ENCODE measurements around the gene FAM117A.

Gene FAM117A

GRCh38 chr17:49707608-49708514 is 56.1 kb downstream of the FAM117A start, which contains the start of gene SLC35B1:
Gene SLC35B1 (minus strand): TSS chr17:49707964. CDS start chr17:49707833, 131 bp downstream.
- peak; percentile 98 for DNase-seq (ENCODE audit: low read depth in 3 of 3)

DNA sequence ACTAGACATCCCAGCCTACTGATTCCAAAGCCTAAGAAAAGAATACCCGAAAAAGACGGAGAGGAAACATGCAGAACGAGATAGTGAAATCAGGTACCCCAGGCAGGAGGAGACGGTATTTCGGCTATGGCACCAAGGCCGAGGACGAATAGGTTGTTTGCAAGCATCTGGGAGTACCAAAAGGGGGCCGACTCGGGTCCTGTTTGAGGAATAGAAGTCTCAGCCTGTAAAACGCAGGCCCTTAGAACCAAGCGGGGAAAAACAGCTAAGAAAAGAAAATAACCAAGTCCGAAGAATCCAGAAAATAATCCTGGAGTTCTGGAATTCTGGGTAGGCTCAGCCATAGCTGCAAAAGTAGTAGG is 56.7 kb downstream of the FAM117A start:
- DNase-seq (ENCODE audit: low read depth in 3 of 3), result no peak

GRCh38 chr17:49705254-49705653 is 58.7 kb downstream of the FAM117A start:
- DNase-seq (ENCODE audit: low read depth in 3 of 3), result no peak

DNA sequence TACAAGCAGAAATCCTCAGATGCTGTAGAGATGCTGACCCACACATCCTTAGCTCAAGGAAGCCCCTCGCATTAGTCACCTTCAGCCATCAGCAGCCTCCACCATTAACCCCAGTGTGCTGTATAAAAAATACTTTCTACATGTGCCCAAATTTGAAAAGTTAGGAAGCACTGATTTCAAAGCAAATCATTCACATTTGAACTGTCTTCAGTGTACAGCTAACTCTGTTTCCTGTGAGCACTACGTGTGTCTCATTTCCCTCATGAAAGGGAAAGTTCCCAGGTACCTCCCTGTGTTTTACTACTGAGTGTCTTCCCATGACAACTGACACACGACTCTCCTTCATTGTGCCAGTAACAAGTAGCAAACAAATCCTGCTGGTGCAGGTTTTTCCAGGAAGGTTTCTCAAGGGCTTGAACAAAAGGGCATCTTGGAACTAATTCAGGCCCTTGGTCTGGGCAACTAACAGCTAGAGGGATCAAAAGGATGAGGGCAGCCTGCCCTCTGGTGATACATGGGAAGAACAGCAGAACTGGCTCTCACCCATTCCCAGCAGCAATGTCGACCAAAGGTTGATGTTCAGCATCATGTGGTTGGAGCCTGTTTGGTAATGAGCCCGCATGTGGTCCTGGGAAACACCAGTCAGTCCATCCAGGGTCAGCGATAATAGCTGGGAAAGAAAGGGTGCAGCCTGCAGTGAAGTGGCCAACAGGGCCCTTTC is 60.2 kb downstream of the FAM117A start:
- no peak for DNase-seq (ENCODE audit: low read depth in 3 of 3)

DNA sequence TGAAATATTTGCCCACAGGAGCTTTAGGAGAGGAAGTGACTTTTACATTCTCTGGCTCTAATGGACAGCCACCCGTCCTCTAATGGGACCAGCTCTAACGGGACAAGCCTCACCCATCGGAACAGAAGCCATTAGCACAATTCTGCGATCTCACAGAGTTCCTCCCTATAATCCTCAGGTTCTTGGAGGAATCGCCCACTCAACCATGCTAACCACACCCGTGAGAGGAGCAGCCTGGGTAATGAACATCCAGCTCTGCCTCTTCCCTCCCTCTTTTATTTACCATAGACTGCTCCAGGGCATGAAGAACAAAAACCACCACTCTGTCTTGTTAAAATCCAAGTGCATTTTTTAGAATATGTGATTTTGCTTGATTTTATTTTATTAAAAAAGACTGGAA is 63.0 kb downstream of the FAM117A start:
- DNase-seq (ENCODE audit: low read depth in 3 of 3), result no peak

GRCh38 chr17:49699966-49700575 is 63.9 kb downstream of the FAM117A start:
- DNase-seq (ENCODE audit: low read depth in 3 of 3), result no peak

GRCh38 chr17:49698005-49698404 is 65.9 kb downstream of the FAM117A start:
- DNase-seq (ENCODE audit: low read depth in 3 of 3), result no peak

DNA sequence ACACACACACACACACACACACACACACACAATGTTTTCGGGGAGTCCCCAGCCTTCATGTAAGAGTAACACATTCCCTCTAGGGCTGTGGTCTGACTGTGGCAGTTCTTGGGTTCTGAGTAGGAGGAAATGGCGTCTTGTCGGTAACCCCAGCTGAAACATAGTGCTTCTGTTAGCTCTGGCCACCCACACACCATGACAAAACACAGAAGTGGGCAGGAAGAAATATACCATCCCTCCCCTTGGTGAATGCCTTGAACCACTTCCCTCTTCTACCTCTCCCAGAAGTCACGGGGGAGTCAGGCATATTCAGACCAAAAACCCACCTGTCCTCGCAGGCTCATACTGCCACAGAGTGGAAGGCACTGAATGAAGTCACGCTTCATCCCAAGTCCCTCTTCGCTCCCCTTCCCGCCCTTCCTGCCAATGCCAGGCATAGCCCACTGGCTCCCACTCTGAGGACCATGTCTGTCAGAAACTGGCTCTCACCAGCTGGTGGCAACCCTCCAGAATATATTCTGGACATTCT is 67.6 kb downstream of the FAM117A start:
- DNase-seq (ENCODE audit: low read depth in 3 of 3), result peak; percentile 52 to 70 (median 68)

DNA sequence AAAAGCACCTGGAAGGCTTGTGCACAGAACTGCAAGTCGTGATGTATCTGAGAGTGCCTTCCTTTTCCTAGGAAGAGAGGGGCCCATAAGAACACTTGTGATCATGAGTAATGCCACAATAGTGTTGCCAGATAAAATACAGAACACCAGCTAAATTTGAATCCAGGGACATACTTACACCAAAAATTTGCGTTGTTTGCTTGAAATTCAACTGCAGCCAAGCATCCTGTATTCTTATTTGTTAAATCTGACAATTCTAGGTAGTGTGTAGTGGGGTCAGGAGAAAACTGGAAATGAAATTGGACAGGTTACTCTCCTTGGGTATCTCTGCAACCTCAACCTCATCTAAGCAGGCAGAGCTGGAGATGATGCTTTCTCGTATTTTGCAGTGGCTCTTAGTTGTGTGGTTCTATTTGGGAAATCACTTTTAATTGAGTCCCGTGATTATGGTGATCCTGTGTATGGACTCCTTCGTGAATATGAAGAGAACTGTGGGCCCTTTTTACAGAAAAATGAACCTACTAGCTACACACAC is 68.2 kb downstream of the FAM117A start:
- no peak for DNase-seq (ENCODE audit: low read depth in 3 of 3)

DNA sequence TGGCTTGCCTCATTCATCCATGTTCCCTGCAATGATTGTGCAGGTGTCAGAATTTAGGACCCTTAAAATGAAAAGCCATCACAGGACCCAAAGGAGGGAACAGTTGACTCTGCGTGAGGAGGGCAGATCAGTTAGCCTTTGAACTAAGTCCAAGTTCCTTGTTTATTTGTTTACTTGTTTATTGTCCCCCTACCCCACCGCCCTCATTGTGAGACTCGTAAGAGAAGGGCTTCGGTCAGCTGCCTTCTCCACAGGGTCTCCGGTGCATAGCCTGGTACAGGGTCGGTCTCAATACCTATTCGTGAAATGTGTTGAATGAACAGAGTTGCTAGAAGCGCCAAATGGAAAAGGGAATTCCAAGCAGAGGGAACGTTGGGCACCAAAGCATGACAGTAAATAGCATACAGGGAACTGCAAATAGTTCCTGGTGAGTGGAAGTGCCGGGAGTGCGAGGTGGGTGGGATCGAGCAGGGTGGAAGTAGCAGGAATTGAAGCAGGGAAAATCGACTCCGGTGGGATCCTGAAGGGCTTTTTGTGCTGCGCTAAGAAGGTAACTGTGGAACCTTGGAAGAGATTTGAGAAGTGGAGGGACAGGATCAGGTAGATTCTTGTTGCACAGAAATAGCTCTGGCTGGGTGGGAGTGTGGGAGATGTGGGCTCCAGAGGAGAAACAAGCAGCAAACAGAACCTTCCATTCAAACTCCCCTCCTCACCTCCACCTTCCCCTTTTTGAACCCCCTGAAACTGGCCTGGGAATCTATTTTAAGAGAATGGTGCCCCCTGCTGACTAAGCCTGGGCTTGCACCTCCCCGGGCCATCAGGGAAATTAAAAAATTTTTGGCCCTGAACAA is 68.9 kb downstream of the FAM117A start:
- peak; percentile 49 to 65 (median 62) for DNase-seq (ENCODE audit: low read depth in 3 of 3)

DNA sequence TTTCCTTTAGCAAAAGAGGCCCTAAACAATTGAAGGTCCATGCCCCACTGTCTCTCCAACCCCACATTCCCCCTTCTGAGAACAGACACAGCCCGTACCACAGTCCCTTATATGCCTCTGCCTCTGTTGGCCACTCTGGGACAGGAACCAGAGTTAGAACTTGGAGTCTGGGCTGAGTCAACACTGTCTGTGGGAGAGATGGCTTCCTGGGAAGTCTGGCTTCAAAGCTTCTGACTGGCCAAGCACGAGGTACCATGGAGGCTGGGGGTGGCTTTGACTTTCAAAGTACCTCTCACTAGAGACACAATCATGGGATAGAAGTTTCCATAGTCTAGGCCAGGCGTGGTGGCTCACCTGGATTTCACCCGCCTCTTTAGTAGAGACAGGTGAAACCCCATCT is 71.2 kb downstream of the FAM117A start:
- no peak for DNase-seq (ENCODE audit: low read depth in 3 of 3)

GRCh38 chr17:49691677-49692191 is 72.2 kb downstream of the FAM117A start:
- no peak for DNase-seq (ENCODE audit: low read depth in 3 of 3)

DNA sequence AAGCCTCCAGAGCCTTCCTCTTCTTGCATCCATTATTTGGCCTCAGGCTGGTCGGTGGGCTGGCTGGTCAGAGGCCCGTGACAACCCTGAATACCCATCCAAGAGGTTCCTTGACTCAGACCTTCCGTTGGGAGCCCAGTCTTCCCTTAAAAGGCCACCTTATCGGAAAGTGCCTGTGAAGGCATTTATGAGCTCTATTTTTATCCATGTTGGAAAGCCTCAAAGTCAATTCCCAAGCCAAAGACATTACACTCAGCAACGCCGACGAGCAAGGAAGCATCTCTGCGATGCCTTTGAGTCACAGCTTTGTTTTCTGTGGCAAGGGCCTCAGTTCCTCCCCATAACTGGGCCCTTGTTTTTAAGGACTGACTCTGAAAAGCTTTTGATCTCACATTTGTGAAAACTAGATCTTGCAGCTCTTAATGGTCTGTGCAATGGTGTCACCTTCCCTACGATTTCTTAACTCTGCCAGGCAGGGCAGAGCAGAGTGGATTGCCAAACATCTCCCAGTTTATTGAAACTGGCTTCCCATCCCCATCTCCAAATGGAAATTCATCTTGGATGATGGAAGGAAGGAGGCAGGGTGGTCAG is 72.8 kb downstream of the FAM117A start:
- no peak for DNase-seq (ENCODE audit: low read depth in 3 of 3)

GRCh38 chr17:49690256-49690655 is 73.7 kb downstream of the FAM117A start:
- DNase-seq (ENCODE audit: low read depth in 3 of 3), result no peak

DNA sequence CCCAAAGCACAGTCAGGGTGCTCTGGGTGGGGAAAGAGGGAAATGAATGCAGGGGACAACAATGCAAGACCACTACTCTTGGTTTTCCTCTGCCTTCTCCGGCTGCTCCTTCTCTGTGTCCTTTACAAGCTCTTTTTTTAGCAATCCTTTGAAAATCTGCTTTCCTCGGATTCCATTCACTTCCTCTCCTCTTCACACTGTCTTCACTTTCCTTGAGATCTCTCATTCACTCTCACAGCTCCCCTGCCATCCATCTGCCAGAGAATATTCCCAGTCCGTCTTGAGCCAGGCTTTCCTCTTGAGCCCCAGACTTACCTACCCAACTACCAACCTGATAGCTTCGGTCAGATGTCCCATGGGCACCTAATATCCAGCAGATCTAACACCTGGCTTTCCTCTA is 75.1 kb downstream of the FAM117A start:
- no peak for DNase-seq (ENCODE audit: low read depth in 3 of 3)

DNA sequence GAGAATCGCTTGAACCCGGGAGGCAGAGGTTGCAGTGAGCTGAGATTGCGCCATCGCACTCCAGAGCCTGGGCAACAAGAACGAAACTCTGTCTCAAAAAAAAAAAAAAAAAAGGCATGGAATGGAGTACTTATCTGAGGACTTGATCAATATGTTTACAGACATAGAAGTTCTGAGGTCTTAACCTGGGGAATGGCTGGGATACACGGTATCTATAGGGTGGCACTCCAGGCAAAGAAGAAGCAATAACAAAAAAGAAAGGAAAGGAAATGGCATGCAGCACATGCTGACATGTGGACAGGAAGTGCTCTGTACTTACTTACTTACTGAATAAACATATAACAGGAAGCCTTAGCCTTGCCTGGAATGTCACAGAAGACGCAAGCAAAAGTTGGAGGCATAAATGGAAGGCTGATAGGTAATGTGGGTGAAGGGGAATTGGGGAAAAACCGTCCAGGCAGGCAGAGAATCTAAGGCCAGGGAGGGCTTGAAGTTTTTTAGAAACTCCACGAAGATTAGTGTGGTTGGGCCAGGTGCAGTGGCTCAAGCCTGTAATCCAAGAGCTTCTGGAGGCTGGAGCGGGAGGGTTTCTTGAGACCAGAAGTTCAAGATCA is 75.9 kb downstream of the FAM117A start:
- no peak for DNase-seq (ENCODE audit: low read depth in 3 of 3)

DNA sequence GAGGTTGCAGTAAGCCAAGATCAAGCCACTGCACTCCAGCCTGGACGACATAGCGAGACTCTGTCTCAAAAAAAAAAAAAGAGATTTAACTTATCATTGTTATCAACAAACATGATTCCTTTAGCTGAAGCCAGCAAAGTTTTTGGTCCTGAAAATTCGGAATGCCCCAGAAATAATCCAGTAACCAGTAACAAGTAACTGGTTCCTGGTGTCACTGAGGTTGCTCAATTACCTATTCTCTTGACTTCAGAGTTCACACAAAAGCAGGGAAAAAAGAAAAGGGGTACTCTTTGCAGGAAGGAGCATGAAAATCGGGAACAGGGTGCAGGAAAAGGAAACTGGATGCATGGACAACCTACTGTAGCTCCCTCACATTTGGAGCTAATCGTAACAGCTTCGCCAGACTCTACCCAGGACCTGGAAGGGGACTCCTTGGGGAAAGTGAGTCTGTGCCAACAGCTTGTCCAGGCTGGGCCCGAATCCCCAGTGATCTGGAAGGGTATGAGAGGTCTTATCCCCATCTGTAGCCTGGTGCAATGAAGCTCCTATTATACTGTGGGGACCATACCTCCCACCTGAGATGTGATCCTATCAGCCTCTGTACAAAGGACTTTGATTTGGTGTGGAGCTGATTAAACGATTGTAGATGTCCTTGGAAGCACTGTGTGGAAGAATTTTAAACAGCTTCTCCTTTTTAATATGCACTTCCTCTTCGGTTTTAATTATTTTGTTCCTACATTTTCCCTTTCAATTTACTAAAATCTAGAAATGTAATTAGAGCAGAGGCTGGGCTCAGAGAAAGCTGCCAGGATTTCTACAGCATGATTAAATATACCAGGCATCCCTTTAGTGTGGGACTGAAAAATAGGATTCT is 82.6 kb downstream of the FAM117A start:
- DNase-seq (ENCODE audit: low read depth in 3 of 3), result no peak

DNA sequence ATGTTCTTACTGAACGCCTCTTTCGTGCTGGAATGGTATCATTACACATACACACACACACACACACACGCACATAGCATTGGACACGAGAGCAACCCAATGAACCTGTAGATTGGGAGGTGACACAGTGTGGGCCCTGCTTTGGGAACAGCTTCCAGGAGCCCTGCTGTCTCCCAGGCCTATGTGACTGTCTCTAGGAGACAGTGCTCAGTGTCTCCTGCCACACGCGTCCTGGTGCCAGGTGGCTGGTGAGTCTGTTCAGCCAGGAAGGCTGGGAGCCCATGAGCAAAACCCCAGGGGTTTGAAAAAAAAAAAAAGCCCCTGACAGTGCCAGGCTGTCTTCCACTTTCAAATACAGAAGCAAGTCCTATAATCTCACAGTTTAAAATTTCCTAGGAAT is 83.6 kb downstream of the FAM117A start:
- no peak for DNase-seq (ENCODE audit: low read depth in 3 of 3)
